Cerebellar nuclear complex (tissue), 1 donor: ENCODE results near the gene SETD5.

ENCODE experiments used
- DNase-seq, 2 experiments: peaks; one replicate each; lab custom pipeline; 2025; lab: John Stamatoyannopoulos, UW

SETD5 gene

DNA sequence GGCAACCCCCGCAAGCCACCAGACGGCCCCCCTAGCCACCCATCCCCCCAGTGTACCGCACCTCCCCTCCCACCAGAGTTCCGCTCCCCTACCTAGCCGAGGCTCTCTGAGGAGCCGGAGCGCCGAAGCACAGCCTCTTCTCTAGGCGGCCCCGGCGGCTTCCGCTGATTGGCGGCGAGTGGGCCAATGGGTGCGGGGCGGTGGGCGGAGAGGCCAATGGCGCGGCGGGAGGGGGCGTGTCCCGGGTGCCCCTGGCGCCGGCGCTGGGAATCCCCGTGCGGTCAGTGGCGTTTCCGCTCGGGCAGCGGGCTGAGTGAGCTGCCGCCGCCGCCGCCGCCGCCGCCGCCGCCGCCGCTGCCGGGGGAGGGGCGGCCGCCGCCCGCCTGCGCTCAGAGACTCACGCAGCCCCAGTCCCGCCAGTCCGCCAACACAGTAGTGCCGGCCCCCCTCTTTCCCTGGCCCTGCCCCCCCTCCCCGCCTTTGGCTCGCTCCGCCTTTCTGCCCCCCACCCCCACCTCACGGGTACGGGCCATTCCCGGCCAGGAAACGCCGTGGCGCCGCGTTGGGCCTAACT is at the start of gene SETD5:
Gene SETD5, plus strand, starts transcription at position 284 of the 574 bp plus-strand sequence. CDS start 31,324 bp downstream, outside the sequence.
- peak; percentile 69 to 79 for DNase-seq

DNA sequence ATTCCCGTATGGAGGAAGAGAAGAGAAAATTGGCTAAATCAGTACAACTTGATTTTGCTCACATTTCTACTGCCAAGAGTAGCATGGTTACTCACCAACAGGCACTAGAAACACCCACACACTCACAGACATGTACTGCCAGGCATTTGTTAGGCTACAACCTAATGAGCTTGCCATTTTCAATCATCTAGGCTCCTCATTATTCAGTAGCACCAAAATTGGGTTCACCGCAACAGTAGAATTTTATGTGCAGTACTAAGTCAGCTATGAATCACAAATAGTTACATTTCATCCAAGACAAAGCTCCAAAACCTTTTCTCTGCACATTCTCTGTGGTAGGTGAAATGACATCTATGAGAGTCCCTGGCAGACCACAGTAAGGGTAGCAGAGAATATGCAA is 49.5 kb upstream of the SETD5 start:
- DNase-seq, result no peak

DNA sequence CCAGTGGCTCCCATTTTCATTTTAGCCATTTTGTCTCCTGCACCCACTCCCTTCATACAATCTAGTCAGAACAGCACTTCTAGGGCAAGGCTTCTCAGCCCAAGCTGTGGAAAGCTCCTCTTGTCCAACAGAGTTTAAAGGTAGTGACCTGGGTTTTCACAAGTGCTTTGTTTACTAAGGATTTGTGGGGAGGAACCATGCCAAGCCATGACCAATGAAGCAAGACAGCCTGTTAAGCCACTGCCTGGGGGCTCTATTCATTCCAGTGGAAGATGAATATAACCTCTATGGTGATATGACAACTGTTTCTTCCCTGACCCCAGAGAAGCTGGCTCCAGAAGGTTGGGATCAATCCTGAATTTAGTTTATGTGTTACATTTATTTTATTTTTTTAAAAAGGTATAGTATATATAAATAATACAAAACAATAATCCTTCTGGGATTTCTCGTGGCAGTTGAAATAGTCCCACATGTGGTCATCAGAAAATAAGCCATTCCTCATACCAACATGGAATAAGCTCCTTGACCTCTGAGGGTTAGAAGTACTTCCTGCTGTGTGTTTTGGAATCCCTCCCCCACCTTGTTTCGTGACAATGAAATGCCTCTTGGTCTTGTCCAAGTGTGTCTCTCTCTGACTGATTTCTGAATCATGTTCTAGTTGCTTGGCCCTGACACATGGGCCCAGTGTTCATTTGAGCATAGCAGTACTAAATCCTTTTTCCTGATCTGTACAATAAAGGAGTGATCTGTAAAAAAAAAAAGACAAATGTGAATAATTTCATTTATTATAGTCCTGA is 47.9 kb upstream of the SETD5 start:
- DNase-seq, result no peak

DNA sequence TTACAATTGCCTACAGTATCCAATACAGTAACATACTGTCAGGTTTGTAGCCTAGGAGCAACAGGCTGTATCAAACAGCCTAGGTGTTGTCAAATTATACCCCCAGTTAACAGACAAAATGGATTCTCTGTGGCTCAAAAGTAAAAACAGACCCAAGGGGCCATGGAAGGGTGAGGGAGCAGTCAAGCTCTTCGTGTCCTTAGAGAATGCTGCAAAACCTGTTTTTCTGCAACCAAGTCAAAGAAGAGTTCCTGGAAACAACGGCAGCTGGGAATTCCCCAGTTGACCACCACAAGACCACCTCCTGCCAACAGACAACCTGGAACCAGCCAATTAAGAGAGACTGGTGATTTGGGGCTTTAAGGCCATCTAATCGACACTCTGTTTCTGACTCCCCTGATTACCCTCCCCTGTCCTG is 45.7 kb upstream of the SETD5 start:
- no peak for DNase-seq

DNA sequence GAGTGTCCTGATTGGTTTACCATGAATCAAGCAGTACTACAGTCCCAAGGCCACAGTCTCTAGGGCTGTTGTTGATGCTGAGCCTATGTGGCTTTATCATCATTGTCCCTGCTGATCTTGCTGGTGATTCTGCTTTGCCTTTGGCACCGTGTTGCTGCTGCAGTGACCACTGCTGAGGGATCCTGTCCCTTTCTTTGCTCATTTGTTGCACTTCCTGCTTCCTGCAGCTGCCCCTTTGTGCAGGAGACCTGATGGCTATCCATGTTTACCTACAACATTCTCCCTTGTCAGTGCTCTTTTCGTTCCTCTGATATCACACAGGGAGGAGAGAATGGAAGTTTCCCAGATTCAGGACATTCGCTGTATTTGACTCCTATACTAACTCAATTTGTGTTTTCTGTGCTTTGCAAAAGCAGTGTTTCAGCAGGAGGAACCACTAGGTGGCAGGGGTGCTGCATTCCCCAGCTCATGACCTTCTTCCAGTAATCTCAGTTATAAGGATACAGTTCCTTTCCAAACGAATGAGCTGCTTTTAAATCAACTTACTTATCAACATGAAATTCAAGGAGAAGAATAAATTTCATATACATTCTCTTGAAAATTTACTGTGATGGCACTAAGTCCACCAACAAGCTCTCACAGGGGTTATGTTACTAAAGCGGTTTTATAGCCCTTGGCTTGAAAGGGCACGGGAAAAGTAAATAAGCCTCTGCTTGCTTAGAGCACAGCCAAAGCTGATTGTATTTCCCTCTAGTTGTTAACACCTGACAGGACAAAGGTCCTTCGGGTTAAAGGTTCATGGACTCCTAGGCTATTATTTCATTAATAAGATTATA is 44.3 kb upstream of the SETD5 start:
- peak in 1 of 2 experiments; percentile 19 for DNase-seq

- no peak for DNase-seq
Observed at GRCh38 chr3:9361691-9362388, 35.6 kb upstream of the SETD5 start.

DNA sequence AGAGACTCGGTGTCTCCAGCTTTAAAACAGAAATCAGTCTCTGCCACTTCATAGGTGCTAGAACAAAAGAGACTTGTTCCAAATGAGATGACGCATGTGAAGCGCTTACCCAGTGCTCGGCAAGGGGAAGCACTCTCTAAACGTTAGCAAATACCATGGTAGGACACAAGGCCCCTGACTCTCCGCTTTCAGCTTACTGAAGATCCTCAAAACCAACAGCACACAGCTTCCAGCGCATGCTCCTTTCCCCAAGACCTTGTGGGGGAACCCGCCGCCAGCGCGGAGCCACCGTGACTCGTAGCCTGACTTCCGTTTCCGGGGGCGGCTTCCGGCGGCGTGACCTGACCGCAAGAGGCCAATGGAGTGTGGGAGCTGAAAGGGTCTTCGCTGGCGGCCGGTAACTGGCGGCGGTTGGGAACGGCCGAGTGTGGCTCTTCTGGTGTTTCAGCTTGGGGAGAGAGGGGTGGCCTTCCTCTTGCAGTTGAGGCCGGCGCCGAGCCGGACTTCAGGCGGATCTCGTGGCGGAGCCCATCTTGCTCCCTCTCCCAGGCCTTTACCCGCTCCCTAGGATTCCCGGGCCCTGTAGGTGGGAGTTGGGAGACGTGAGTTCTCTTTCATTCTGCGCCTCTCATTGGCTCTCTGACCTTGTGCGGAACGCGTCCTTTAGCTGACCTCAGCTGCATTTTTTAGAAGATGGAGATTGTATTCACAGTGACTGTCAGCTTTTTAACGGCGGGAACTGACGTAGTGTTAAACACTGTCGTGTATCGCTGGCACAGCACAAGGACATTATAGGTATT is 34.5 kb upstream of the SETD5 start, which contains the start of gene THUMPD3:
Gene THUMPD3, plus strand, starts transcription at position 324 of the 800 bp plus-strand sequence. CDS start 2,015 bp downstream, outside the sequence.
- peak in 1 of 2 experiments; percentile 72 for DNase-seq

- DNase-seq, result no peak
Observed at GRCh38 chr3:9369508-9369907, 27.9 kb upstream of the SETD5 start.

- no peak for DNase-seq
Observed at GRCh38 chr3:9373465-9373864, 23.9 kb upstream of the SETD5 start.

GRCh38 chr3:9377981-9378380 is 19.4 kb upstream of the SETD5 start:
- no peak for DNase-seq

DNA sequence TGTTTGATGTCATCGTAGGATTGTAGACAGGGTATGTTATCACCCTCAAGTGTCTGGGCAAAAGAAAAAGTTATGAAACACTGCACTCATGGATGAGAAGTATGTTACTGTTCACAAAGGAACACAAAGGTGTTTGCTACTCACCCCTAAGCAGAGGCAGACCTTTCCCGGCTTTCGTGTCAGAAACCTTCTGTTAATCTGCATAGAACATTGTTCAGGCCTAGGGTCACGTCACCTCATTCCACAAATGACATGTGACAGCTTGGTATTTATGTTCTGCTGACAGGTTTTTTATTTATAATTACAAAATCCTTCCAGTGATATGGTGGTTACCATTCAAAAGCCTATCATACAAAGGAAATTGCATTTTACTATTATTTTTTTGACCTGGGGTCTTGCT is 18.1 kb upstream of the SETD5 start:
- DNase-seq, result no peak

GRCh38 chr3:9380014-9380413 is 17.4 kb upstream of the SETD5 start:
- no peak for DNase-seq

DNA sequence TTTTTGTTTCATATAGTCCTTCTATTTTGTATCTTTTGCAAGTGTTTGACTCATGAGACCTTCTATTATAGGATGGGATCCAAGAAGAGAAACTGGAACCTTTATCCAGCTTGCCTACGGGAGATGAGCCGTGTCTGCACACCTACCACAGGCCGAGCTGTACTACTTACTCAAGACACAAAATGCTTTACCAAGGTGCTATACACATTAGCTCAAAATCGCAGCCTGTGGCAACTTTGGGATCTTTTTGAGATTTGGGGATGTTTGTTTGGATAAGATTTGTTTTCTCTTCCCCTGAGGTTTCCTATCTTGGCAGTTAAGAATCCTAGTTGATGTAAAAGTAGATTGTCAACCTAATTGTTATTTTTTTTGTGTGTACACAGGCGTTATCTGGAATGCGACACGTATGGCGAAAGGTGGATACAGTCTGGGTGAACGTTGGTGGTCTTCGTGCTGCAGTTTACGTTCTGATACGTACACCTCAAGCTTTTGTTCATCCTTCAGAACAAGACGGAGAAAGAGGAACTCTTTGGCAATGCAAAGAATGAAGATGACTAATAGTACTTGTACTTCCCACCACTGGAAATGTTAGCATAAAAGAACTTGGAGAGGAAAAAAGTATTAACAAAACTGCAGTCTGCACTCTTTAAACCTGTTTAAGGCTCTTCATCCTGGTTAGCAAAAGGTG is 13.1 kb upstream of the SETD5 start:
- no peak for DNase-seq

GRCh38 chr3:9385187-9386077 is 12.0 kb upstream of the SETD5 start:
- DNase-seq, result no peak

GRCh38 chr3:9386078-9386459 is 11.3 kb upstream of the SETD5 start:
- DNase-seq, result no peak

DNA sequence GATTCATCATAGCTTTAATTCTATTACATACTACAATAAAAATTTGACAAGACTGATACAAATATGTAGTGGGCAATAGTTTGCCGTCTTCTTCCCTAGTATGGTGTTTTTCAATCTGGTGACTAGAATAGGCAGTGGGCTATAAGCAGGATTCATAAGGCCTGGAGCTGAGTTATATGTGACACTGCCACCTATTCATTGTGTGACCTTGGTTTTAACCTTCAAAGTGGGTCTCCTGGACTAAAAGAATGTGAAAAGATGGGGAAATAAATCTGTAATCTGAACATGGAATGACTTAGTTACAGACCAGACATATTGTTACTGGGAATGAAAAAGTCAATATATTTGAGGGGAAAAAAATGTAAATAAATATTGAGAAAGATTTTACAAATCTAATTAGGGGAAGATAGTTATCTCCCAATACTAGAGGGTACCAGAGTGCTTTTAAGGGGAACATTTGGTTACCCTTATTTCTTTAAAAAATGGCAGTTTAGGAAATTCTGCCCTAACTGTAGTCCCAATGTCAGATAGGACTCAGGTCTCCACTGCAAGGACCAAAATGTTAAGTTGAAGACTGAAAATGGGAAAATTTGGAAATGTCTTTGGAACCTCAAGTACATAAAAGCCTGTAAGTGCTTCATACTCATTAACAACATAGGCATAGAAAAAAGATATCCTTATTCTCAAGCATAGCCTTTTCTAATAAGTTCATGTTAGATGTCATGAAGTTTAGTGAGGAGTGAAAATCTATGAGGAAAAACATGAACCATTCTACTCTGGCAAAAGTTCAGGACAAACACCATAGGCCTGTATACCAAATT is 10.7 kb upstream of the SETD5 start:
- no peak for DNase-seq

DNA sequence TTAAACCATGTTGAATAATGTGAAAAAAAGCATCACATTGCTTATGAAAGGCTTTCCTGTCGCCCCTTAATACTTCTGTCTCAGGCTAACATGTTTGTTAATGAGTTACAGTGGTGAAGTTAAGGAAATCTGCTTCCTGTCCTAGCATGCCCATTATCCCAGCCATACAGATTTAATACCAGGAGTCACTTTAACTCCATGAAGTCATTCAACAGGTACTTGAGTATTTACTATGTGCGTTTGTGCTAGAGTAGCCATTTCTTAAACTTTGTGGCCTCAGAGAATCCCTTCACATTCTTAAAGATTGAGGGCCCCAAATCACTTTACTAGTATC is 10.1 kb upstream of the SETD5 start:
- no peak for DNase-seq

DNA sequence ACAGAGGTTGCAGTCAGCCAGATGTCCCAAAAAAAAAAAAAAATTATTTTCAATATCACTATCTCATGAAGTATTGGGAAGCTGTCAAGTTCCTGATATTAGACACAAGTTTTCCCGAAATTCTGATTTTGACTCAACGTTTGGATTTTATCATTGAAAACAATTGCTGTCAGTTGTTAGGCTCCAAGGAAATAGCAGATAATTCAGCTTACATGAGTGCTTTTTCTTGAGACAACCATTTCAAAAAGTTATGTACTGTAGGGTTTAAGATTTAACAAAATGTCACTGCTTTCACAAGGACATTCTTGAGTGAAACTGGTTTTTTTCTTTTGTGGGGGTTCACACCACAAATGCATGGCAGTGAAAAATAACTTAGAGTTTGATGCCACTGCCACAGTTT is 9.3 kb upstream of the SETD5 start:
- DNase-seq, result no peak
